IPS DF 6.9 (cell line): ENCODE results near the gene GTF2A1L.
"Not testable (repeated sequence)": the region's sequence is repeated elsewhere in the genome, so short reads cannot be mapped to it uniquely, and the experiment has no call there.

Experiments
- DNase-seq: peaks from one replicate; pipeline ENCODE4 v3.0.0-alpha.2; 2013; ENCODE audit warnings: low read depth, low spot score
- H3K27ac ChIP-seq: one replicate; pipeline ENCODE4 v1.5.1; 2013; ENCODE audit warnings: low read length, control low read depth
- H3K27me3 ChIP-seq: 2 replicates; pipeline ENCODE4 v1.6.1; 2013; ENCODE audit warnings: mild to moderate bottlenecking, low read length; ENCODE audit not compliant: control insufficient read depth, insufficient read depth
- H3K36me3 ChIP-seq: 2 replicates; pipeline ENCODE4 v1.6.1; 2013; ENCODE audit warnings: low read length; ENCODE audit not compliant: control insufficient read depth, insufficient read depth
- H3K4me1 ChIP-seq: 2 replicates; pipeline ENCODE4 v1.6.1; 2013; ENCODE audit warnings: low read length; ENCODE audit not compliant: control insufficient read depth, insufficient read depth
- H3K4me3 ChIP-seq: 2 replicates; pipeline ENCODE4 v1.5.1; 2013; ENCODE audit warnings: mild to moderate bottlenecking, low read length
- H3K9me3 ChIP-seq: 2 replicates; pipeline ENCODE4 v1.6.1; 2013; ENCODE audit warnings: low read length, inconsistent platforms; ENCODE audit not compliant: control insufficient read depth, insufficient read depth
- WGBS: extraction: QIAGEN DNeasy Blood & Tissue Kit; methylation state at CpG from one replicate; pipeline ENCODE4 v1.1.7; 2013; ENCODE audit warnings: mixed read lengths, missing lambda C conversion rate; ENCODE audit not compliant: insufficient read length, insufficient coverage; 5-methylcytosine and 5-hydroxymethylcytosine counted together

Gene GTF2A1L

GRCh38 chr2:48695991-48696390 lies 78.3 kb downstream of the GTF2A1L start:
- H3K27ac ChIP-seq, result no peak overlapping the region
- H3K36me3 ChIP-seq, result no peaks in the 10 kb centered on the region
- H3K9me3 ChIP-seq, result no peaks in the 10 kb centered on the region
- H3K27me3 ChIP-seq, result no peaks in the 10 kb centered on the region
- H3K4me3 ChIP-seq, result no peak overlapping the region
- DNase-seq, result no peak
- no peaks in the 10 kb centered on the region; the same call in 1 of the 2 replicates for H3K4me1 ChIP-seq

GRCh38 chr2:48696881-48697280 lies 79.2 kb downstream of the GTF2A1L start:
- no peaks in the 10 kb centered on the region for H3K9me3 ChIP-seq
- no peaks in the 10 kb centered on the region for H3K27me3 ChIP-seq
- no peaks in the 10 kb centered on the region for H3K36me3 ChIP-seq
- DNase-seq, result no peak
- H3K4me3 ChIP-seq, result no peak overlapping the region
- no CpG with 5 or more reads among the region's 1 CpG for WGBS
- no peak overlapping the region for H3K27ac ChIP-seq
- no peaks in the 10 kb centered on the region; the same call in 1 of the 2 replicates for H3K4me1 ChIP-seq

GRCh38 chr2:48699348-48699930 lies 81.8 kb downstream of the GTF2A1L start:
- no peaks in the 10 kb centered on the region for H3K9me3 ChIP-seq
- WGBS, result no CpG with 5 or more reads among the region's 2 CpGs
- no peak overlapping the region for H3K4me3 ChIP-seq
- no peaks in the 10 kb centered on the region; the same call in 1 of the 2 replicates for H3K4me1 ChIP-seq
- no peak overlapping the region for H3K27ac ChIP-seq
- H3K36me3 ChIP-seq, result no peaks in the 10 kb centered on the region
- no peaks in the 10 kb centered on the region for H3K27me3 ChIP-seq
- DNase-seq, result no peak

GRCh38 chr2:48703621-48704020 lies 86.0 kb downstream of the GTF2A1L start:
- H3K27me3 ChIP-seq, H3K4me3 ChIP-seq, H3K27ac ChIP-seq, DNase-seq, H3K4me1 ChIP-seq, H3K36me3 ChIP-seq, H3K9me3 ChIP-seq: not testable (repeated sequence)
- no CpG with 5 or more reads among the region's 6 CpGs for WGBS

- no peak for DNase-seq
- H3K27me3 ChIP-seq, result no peaks in the 10 kb centered on the region
- H3K4me3 ChIP-seq, result no peak overlapping the region
- WGBS, result no CpG with 5 or more reads among the region's 6 CpGs
- H3K4me1 ChIP-seq, result 0 out of 2 replicates have a peak, but pooled peaks cover 2% of the 10 kb centered on the region
- H3K9me3 ChIP-seq, result no peaks in the 10 kb centered on the region
- no peaks in the 10 kb centered on the region for H3K36me3 ChIP-seq
- no peak overlapping the region for H3K27ac ChIP-seq
Measured at GRCh38 chr2:48707466-48707865, 89.8 kb downstream of the GTF2A1L start.

- H3K4me1 ChIP-seq, result 0 out of 2 replicates have a peak, but pooled peaks cover 2% of the 10 kb centered on the region
- DNase-seq, result no peak
- no peak overlapping the region for H3K27ac ChIP-seq
- H3K27me3 ChIP-seq, result no peaks in the 10 kb centered on the region
- WGBS, result no CpG with 5 or more reads among the region's 7 CpGs
- no peaks in the 10 kb centered on the region for H3K9me3 ChIP-seq
- H3K4me3 ChIP-seq, result no peak overlapping the region
- no peaks in the 10 kb centered on the region for H3K36me3 ChIP-seq
Measured at GRCh38 chr2:48709096-48710034, 91.7 kb downstream of the GTF2A1L start.

- no peak for DNase-seq
Measured at GRCh38 chr2:48711343-48711742, 93.7 kb downstream of the GTF2A1L start.

GRCh38 chr2:48712151-48712550 lies 94.5 kb downstream of the GTF2A1L start:
- Histone ChIP-seq H3K4me3 (no peak overlapping the region), H3K27ac (no peak overlapping the region), H3K36me3 (no peaks in the 10 kb centered on the region), H3K27me3 (no peaks in the 10 kb centered on the region), H3K9me3 (no peaks in the 10 kb centered on the region), H3K4me1 (peaks cover 3% of the 10 kb centered on the region; the same call in 1 of the 2 replicates)
- WGBS, result no CpG with 5 or more reads among the region's 2 CpGs
- DNase-seq, result no peak

More at GRCh38 chr2:48711343-48711742, 93.7 kb downstream of the GTF2A1L start:
- H3K9me3 ChIP-seq, result no peaks in the 10 kb centered on the region
- H3K4me1 ChIP-seq, result peaks cover 3% of the 10 kb centered on the region; the same call in 1 of the 2 replicates
- no peak overlapping the region for H3K4me3 ChIP-seq
- no peaks in the 10 kb centered on the region for H3K27me3 ChIP-seq
- H3K27ac ChIP-seq, result no peak overlapping the region
- no peaks in the 10 kb centered on the region for H3K36me3 ChIP-seq
- WGBS, result no CpG with 5 or more reads among the region's 4 CpGs

- Histone ChIP-seq H3K4me3 (no peak overlapping the region), H3K36me3 (no peaks in the 10 kb centered on the region), H3K4me1 (peaks cover 3% of the 10 kb centered on the region; the same call in 1 of the 2 replicates), H3K27me3 (no peaks in the 10 kb centered on the region), H3K9me3 (no peaks in the 10 kb centered on the region), H3K27ac (no peak overlapping the region)
- DNase-seq, result no peak
- WGBS, result no CpG with 5 or more reads among the region's 1 CpG
Measured at GRCh38 chr2:48713647-48714046, 96.0 kb downstream of the GTF2A1L start.

- no peaks in the 10 kb centered on the region for H3K36me3 ChIP-seq
- no CpG with 5 or more reads among the region's 2 CpGs for WGBS
- H3K9me3 ChIP-seq, result no peaks in the 10 kb centered on the region
- H3K4me3 ChIP-seq, result no peak overlapping the region
- H3K27ac ChIP-seq, result no peak overlapping the region
- no peaks in the 10 kb centered on the region for H3K27me3 ChIP-seq
- DNase-seq, result no peak
- H3K4me1 ChIP-seq, result peaks cover 3% of the 10 kb centered on the region; the same call in 1 of the 2 replicates
Measured at GRCh38 chr2:48714245-48714644, 96.6 kb downstream of the GTF2A1L start.
